H1 (cell line): ENCODE results near the gene ABHD16A. TPM values are rescaled to one million over a fixed set of nuclear protein-coding genes. Genes with fewer than 3 reads are reported as not detected.

Source experiments
- CTCF ChIA-PET: fragments of 300-600 bp; sonication (Branson Sonifier 250); formaldehyde crosslinking; loops from one replicate; lab custom pipeline; 2021; ENCODE audit not compliant: partially characterized antibody; lab: Charles Lee
- POLR2A ChIA-PET: fragments of 300-600 bp; sonication (Branson Sonifier 250); formaldehyde crosslinking; loops from one replicate; lab custom pipeline; 2021; ENCODE audit warnings: inconsistent platforms; ENCODE audit not compliant: partially characterized antibody; lab: Charles Lee
- DNase-seq, 2 experiments: peaks; one replicate each; pipeline versions ENCODE4 v3.0.0 to v3.0.0-alpha.2; 2010 to 2022; ENCODE audit warnings: low spot score in 2 of 2, low read depth in 1 of 2, mixed read lengths in 1 of 2
- FAIRE-seq: peaks from 2 replicates; lab custom pipeline; 2011; peaks lifted over from hg19 to GRCh38; lab: Jason Lieb, UNC
- H2AFZ ChIP-seq: 2 replicates; pipeline ENCODE4 v1.8.1; 2012; ENCODE audit warnings: low read length, inconsistent platforms
- H2AK5ac ChIP-seq: 2 replicates; pipeline ENCODE4 v1.6.1; 2013; ENCODE audit warnings: low read depth, low read length
- H2BK120ac ChIP-seq: replicated peaks from 2 replicates; pipeline ENCODE3; 2013; ENCODE audit warnings: low read depth, low read length, inconsistent platforms
- H2BK12ac ChIP-seq: 2 replicates; pipeline ENCODE4 v1.6.1; 2013; ENCODE audit warnings: low read depth, low read length
- H2BK15ac ChIP-seq: 2 replicates; pipeline ENCODE4 v1.6.1; 2013; ENCODE audit warnings: low read length
- H2BK20ac ChIP-seq: 2 replicates; pipeline ENCODE4 v1.6.1; 2013; ENCODE audit warnings: low read length
- H2BK5ac ChIP-seq: 2 replicates; pipeline ENCODE4 v1.6.1; 2013; ENCODE audit warnings: low read depth, low read length
- H3K14ac ChIP-seq: 2 replicates; pipeline ENCODE4 v1.6.1; 2013; ENCODE audit warnings: inconsistent platforms; ENCODE audit not compliant: insufficient read length
- H3K18ac ChIP-seq: 2 replicates; pipeline ENCODE4 v1.6.1; 2013; ENCODE audit warnings: low read length; ENCODE audit errors: extremely low read depth
- H3K23ac ChIP-seq: 2 replicates; pipeline ENCODE4 v1.6.1; 2013; ENCODE audit warnings: inconsistent platforms; ENCODE audit not compliant: insufficient read length
- H3K23me2 ChIP-seq: 2 replicates; pipeline ENCODE4 v1.6.1; 2013; ENCODE audit warnings: low read depth, low read length
- H3K27ac ChIP-seq: 2 replicates; pipeline ENCODE4 v1.6.1; 2011; ENCODE audit warnings: low read depth, low read length, inconsistent platforms
- H3K27me3 ChIP-seq, 4 experiments: replicated peaks in 1 of 4; 1 replicate in 1 of 4; 2 replicates in 3 of 4; pipeline versions ENCODE4 v1.6.1 to v1.8.1; 2011 to 2013; ENCODE audit warnings: low read length in 3 of 4, mild to moderate bottlenecking in 3 of 4, inconsistent platforms in 2 of 4, mixed read lengths in 2 of 4, moderate library complexity in 1 of 4; ENCODE audit not compliant: control insufficient read depth in 3 of 4, insufficient read depth in 3 of 4; ENCODE audit errors: extremely low read depth in 1 of 4
- H3K36me3 ChIP-seq, 4 experiments: 2 replicates each; pipeline versions ENCODE4 v1.6.1 to v1.8.1; 2011 to 2013; ENCODE audit warnings: mild to moderate bottlenecking in 4 of 4, low read length in 3 of 4, moderate library complexity in 2 of 4, control low read depth in 1 of 4, inconsistent platforms in 1 of 4; ENCODE audit not compliant: insufficient read depth in 4 of 4, control insufficient read depth in 2 of 4
- H3K4ac ChIP-seq: replicated peaks from 2 replicates; pipeline ENCODE3; 2013; ENCODE audit warnings: low read length, low read depth, mixed read lengths, inconsistent platforms; ENCODE audit not compliant: insufficient read length
- H3K4me1 ChIP-seq, 4 experiments: replicated peaks in 1 of 4; 1 replicate in 1 of 4; 2 replicates in 3 of 4; pipeline versions ENCODE4 v1.6.1 to v1.8.1; 2011 to 2013; ENCODE audit warnings: low read length in 3 of 4, inconsistent platforms in 2 of 4, mixed read lengths in 1 of 4; ENCODE audit not compliant: insufficient read depth in 4 of 4, control insufficient read depth in 3 of 4
- H3K4me2 ChIP-seq, 2 experiments: 2 replicates each; pipeline versions ENCODE4 v1.6.1 to v1.8.1; 2011 to 2013; ENCODE audit warnings: low read depth in 2 of 2, low read length in 2 of 2, control low read depth in 1 of 2, inconsistent platforms in 1 of 2, mild to moderate bottlenecking in 1 of 2; ENCODE audit not compliant: insufficient read depth in 1 of 2
- H3K4me3 ChIP-seq, 4 experiments: fragments of 200-600, 300-600 bp in 1 of 4; sonication (generic), shearing (Covaris generic), sonication (Bioruptor Twin) in 1 of 4; 2 replicates each; pipeline versions ENCODE4 v1.5.1 to v1.8.1; 2011 to 2016; ENCODE audit warnings: low read length in 4 of 4, low read depth in 3 of 4, control low read depth in 2 of 4, inconsistent platforms in 2 of 4, mild to moderate bottlenecking in 2 of 4, mixed read lengths in 1 of 4, moderate library complexity in 1 of 4; ENCODE audit not compliant: insufficient read depth in 2 of 4; ENCODE audit errors: extremely low read depth in 1 of 4
- H3K56ac ChIP-seq: replicated peaks from 2 replicates; pipeline ENCODE3; 2013; ENCODE audit warnings: low read depth, mild to moderate bottlenecking, mixed read lengths, low read length, inconsistent platforms; ENCODE audit not compliant: insufficient read length
- H3K79me1 ChIP-seq: 2 replicates; pipeline ENCODE4 v1.6.1; 2013; ENCODE audit warnings: low read depth, low read length, control low read depth
- H3K79me2 ChIP-seq, 2 experiments: 2 replicates each; pipeline versions ENCODE4 v1.6.1 to v1.8.1; 2012 to 2013; ENCODE audit warnings: low read length in 2 of 2, mild to moderate bottlenecking in 2 of 2, inconsistent platforms in 1 of 2; ENCODE audit not compliant: insufficient read depth in 2 of 2, control insufficient read depth in 1 of 2
- H3K9ac ChIP-seq, 4 experiments: replicated peaks in 1 of 4; 1 replicate in 1 of 4; 2 replicates in 3 of 4; pipeline versions ENCODE4 v1.6.1 to v1.8.1; 2011 to 2013; ENCODE audit warnings: low read depth in 3 of 4, low read length in 3 of 4, control low read depth in 2 of 4, mild to moderate bottlenecking in 2 of 4, moderate library complexity in 2 of 4, inconsistent platforms in 1 of 4; ENCODE audit errors: extremely low read depth in 1 of 4
- H3K9me3 ChIP-seq, 2 experiments: 2 replicates each; pipeline versions ENCODE4 v1.6.1 to v1.8.1; 2012 to 2013; ENCODE audit warnings: mild to moderate bottlenecking in 2 of 2, moderate library complexity in 2 of 2, control low read depth in 1 of 2, inconsistent platforms in 1 of 2, low read depth in 1 of 2, low read length in 1 of 2, mixed read lengths in 1 of 2; ENCODE audit not compliant: insufficient read depth in 2 of 2
- H4K20me1 ChIP-seq, 2 experiments: replicated peaks in 1 of 2; 2 replicates each; pipeline versions ENCODE3 to v1.8.1; 2011 to 2013; ENCODE audit warnings: inconsistent platforms in 2 of 2, low read length in 2 of 2, mild to moderate bottlenecking in 1 of 2; ENCODE audit not compliant: insufficient read depth in 2 of 2, control insufficient read depth in 1 of 2
- H4K5ac ChIP-seq: 2 replicates; pipeline ENCODE4 v1.6.1; 2013; ENCODE audit warnings: low read length, low read depth, mixed read lengths, inconsistent platforms; ENCODE audit not compliant: insufficient read length
- H4K8ac ChIP-seq: 2 replicates; pipeline ENCODE4 v1.8.0; 2013; ENCODE audit warnings: mild to moderate bottlenecking, moderate library complexity, low read length, inconsistent platforms; ENCODE audit not compliant: insufficient read depth; ENCODE audit errors: extremely low read depth
- H4K91ac ChIP-seq: replicated peaks from 2 replicates; pipeline ENCODE3; 2013; ENCODE audit warnings: low read length, mixed read lengths, inconsistent platforms; ENCODE audit not compliant: insufficient read length
- ASH2L ChIP-seq: fragments of 200-600, 300-600 bp; sonication (generic); IDR thresholded peaks from one replicate; pipeline ENCODE4 v1.7.1; 2017; ENCODE audit warnings: low read length
- BRCA1 ChIP-seq: IDR thresholded peaks from 2 replicates; pipeline ENCODE4 v1.6.1; 2012; ENCODE audit warnings: low read depth, low read length, improper control_type of control experiment
- CHD1 ChIP-seq: IDR thresholded peaks from 2 replicates; pipeline ENCODE4 v1.6.1; 2012; ENCODE audit warnings: low read depth, low read length, improper control_type of control experiment
- E2F6 ChIP-seq: IDR thresholded peaks from 2 replicates; pipeline ENCODE4 v1.6.1; 2012; ENCODE audit warnings: inconsistent platforms
- GABPA ChIP-seq: IDR thresholded peaks from 2 replicates; pipeline ENCODE4 v1.6.1; 2011; ENCODE audit warnings: mild to moderate bottlenecking, low read length, moderate library complexity, borderline replicate concordance; ENCODE audit not compliant: insufficient read depth
- HDAC6 ChIP-seq: IDR thresholded peaks from one replicate; pipeline ENCODE4 v1.7.1; 2012; ENCODE audit warnings: low read depth, mild to moderate bottlenecking, inconsistent platforms, low read length, moderate library complexity
- JUN ChIP-seq: IDR thresholded peaks from 2 replicates; pipeline ENCODE4 v1.6.1; 2011; ENCODE audit warnings: low read depth, mild to moderate bottlenecking, improper control_type of control experiment, low read length
- JUND ChIP-seq: IDR thresholded peaks from 2 replicates; pipeline ENCODE4 v1.6.1; 2011; ENCODE audit warnings: mild to moderate bottlenecking, improper control_type of control experiment, low read length
- MAFK ChIP-seq: IDR thresholded peaks from 2 replicates; pipeline ENCODE4 v1.6.1; 2012; ENCODE audit warnings: low read depth, mild to moderate bottlenecking, improper control_type of control experiment, low read length
- POU5F1 ChIP-seq: IDR thresholded peaks from 2 replicates; pipeline ENCODE4 v1.6.1; 2011; ENCODE audit warnings: low read depth, mild to moderate bottlenecking, low read length, moderate library complexity
- RNF2 ChIP-seq: fragments of 200-900, 300-1000 bp; sonication (generic); IDR thresholded peaks from 2 replicates; pipeline ENCODE4 v1.7.1; 2016; ENCODE audit warnings: borderline replicate concordance, low read depth, mild to moderate bottlenecking, antibody characterized with exemption, low read length; ENCODE audit not compliant: poor library complexity, severe bottlenecking; ENCODE audit errors: missing control alignments
- SIRT6 ChIP-seq: IDR thresholded peaks from one replicate; pipeline ENCODE4 v1.7.1; 2012; ENCODE audit warnings: low read length, inconsistent platforms
- SRF ChIP-seq: IDR thresholded peaks from 2 replicates; pipeline ENCODE4 v1.6.1; 2011; ENCODE audit warnings: mild to moderate bottlenecking, low read depth, low read length, moderate library complexity
- WGBS, 2 experiments: shearing (Covaris generic) in 1 of 2; methylation state at CpG; one replicate each; pipeline versions ENCODE4 v1.1.6 to v1.1.7; 2013 to 2015; ENCODE audit warnings: low lambda C conversion rate in 2 of 2, mixed read lengths in 2 of 2, inconsistent platforms in 1 of 2, low coverage in 1 of 2, missing lambda C conversion rate in 1 of 2; ENCODE audit not compliant: insufficient replicate concordance in 2 of 2, insufficient coverage in 1 of 2, insufficient read length in 1 of 2; ENCODE audit errors: extremely low coverage in 1 of 2, missing lambda C conversion rate in 1 of 2; 5-methylcytosine and 5-hydroxymethylcytosine counted together
- polyA plus RNA-seq, 7 experiments: library from polyadenylated mRNA; depleted of rRNA in 3 of 7; stranded (reverse) in 5 of 7; unstranded in 2 of 7; fragments of >200 nt in 5 of 7; fragments of 200-250 nt in 2 of 7; gene quantifications; 1 replicate in 5 of 7; 2 replicates in 1 of 7; 4 replicates in 1 of 7; pipeline versions ENCODE4 v1.2.1 to v1.2.3, GENCODE V29; 2011 to 2013; ENCODE audit warnings: missing spikeins in 2 of 7, mixed read lengths in 2 of 7
- total RNA-seq: library from RNA; stranded (reverse); fragmentation: NEBNext Ultra II Directional; extraction: Animal tissue kit (Norgen Biotek cat#: 25700); gene quantifications from 2 replicates; pipeline ENCODE4 v1.2.1, GENCODE V29; 2021

The ABHD16A gene
- total and polyA plus RNA-seq, 2 of the 8 experiments (the other 6 are each of a cell fraction or from before 2014, with no cell fraction given) = 32.9 to 40.2 TPM

- no peak overlapping the region for H3K56ac ChIP-seq
- H3K4ac ChIP-seq = no peak overlapping the region
- H2AFZ ChIP-seq = no peak overlapping the region
- H3K14ac ChIP-seq = no peak overlapping the region
- H4K91ac ChIP-seq = no peak overlapping the region
- no peak overlapping the region for H4K5ac ChIP-seq
- H3K4me1 ChIP-seq = peaks cover 0 to 7% (median 2%) of the 10 kb centered on the region in 4 experiments; a peak in 4 of 7 replicates
- ChIA-PET POLR2A (interaction anchor here (1.2 to 2.0 kb wide), 4 partner anchors 9 to 158 kb away, joined by 4 to 8 read pairs (median 4); no protein-coding TSS in a partner anchor), CTCF (no interaction called here)
- H3K18ac ChIP-seq = no peak overlapping the region
- no peaks in the 10 kb centered on the region for H3K79me2 ChIP-seq
- H2BK120ac ChIP-seq = no peak overlapping the region
- no peak overlapping the region for H2BK15ac ChIP-seq
- H4K8ac ChIP-seq = no peak overlapping the region
- H3K36me3 ChIP-seq = peaks cover 2 to 9% (median 8%) of the 10 kb centered on the region in 4 experiments; a peak in 6 of 8 replicates
- 86% methylated on average over 4 of the region's 4 CpGs; no CpG with 5 or more reads in 1 of the 2 experiments for WGBS, 2 experiments
- H3K27ac ChIP-seq = no peak overlapping the region
- no peak overlapping the region for H2BK12ac ChIP-seq
- FAIRE-seq = no peak
- no peak overlapping the region for H2AK5ac ChIP-seq
- no peak overlapping the region for H2BK20ac ChIP-seq
- H3K4me2 ChIP-seq = no peak overlapping the region
- peaks cover 0 to 3% (median 2%) of the 10 kb centered on the region in 4 experiments; a peak in 4 of 7 replicates for H3K27me3 ChIP-seq
- peaks cover 4% of the 10 kb centered on the region; the same call in 1 of the 2 replicates for H3K23me2 ChIP-seq
- H4K20me1 ChIP-seq = no peaks in the 10 kb centered on the region
- no peak overlapping the region for H3K9ac ChIP-seq
- no peak overlapping the region for H3K4me3 ChIP-seq
- no peak overlapping the region for H3K23ac ChIP-seq
- H3K9me3 ChIP-seq = peaks cover 0 to 2% of the 10 kb centered on the region in 2 experiments; a peak in 1 of 4 replicates
- no peak for DNase-seq
- H3K79me1 ChIP-seq = no peaks in the 10 kb centered on the region
- no peak overlapping the region for H2BK5ac ChIP-seq
- no peak for TF ChIP-seq BRCA1
- no peak for TF ChIP-seq GABPA
- TF ChIP-seq POU5F1 = no peak
- no peak for TF ChIP-seq HDAC6
- TF ChIP-seq CHD1 = no peak
- TF ChIP-seq ASH2L = no peak
- no peak for TF ChIP-seq E2F6
- no peak for TF ChIP-seq JUND
- TF ChIP-seq SIRT6 = no peak
- no peak for TF ChIP-seq JUN
- TF ChIP-seq SRF = no peak
- no peak for TF ChIP-seq MAFK
- TF ChIP-seq RNF2 = no peak
These were observed 26.7 kb downstream of the ABHD16A start for GRCh38 chr6:31676322-31676903.
